ENCODE data around the gene AGAP5.

AGAP5 gene

DNA sequence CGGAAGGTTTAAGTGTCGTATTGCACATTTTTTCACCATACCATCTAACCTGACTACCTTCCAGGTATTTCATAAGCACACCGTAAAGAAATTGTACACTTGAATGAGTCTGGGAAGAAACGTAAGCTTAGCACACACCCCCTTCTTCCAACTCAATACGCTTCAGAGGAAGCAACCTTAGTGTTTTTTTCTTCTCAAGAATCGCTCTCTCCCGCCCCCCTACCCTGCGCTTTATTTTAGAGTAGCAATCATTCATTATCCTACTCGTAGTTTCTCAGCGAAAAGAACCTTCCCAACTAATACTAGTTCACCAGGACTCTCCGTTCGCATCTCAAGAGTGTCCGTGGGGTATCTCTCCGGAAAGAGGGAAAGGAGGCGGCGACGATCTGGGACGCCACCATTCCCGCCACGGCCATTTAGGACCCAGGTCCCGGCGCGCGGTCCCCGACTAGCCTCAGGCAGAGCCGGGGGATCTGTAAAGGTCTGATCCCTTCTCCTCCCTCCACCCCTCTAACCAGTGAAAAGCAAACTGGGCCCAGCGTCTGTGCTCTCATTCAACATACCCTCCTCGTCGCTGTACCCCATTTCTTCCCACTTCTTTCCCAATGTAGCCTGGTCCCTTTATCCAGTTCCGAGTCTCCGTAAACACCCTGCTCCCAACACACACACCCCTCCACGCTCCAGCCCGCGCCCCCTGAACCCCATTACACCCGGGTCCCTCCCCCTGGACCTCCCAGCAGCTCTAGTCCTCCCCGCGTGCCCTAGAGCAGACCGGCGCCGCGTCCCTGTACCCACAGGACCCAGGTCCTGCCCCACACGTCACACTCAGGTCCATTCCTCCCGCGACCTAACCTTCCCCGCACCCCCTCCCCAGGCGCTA, 72.7 kb downstream of the AGAP5 start:
- DNase-seq = no peak

Measured in activated CD4-positive, alpha-beta T cell treated with anti-CD3 and anti-CD28 coated beads, Interleukin-2, amount 50 U/mL, for 48 hours (primary cell).